Chondrocyte (in vitro differentiated cells): ENCODE measurements around the gene TMEM212. TPM values are rescaled to one million over a fixed set of nuclear protein-coding genes. Genes with fewer than 3 reads are reported as not detected.

Experiments used
- DNase-seq: peaks from one replicate; pipeline ENCODE4 v3.0.0; 2021; ENCODE audit warnings: mixed read lengths, low spot score
- H3K27ac Mint-ChIP-seq: one replicate; pipeline ENCODE4 v1.8.0; 2021; ENCODE audit warnings: mild to moderate bottlenecking, moderate library complexity, mixed read lengths; ENCODE audit not compliant: unreplicated experiment
- H3K27me3 Mint-ChIP-seq: 2 replicates; pipeline ENCODE4 v1.8.0; 2021; ENCODE audit warnings: low read depth, mixed read lengths
- H3K36me3 Mint-ChIP-seq: 2 replicates; pipeline ENCODE4 v1.8.0; 2021; ENCODE audit warnings: low read depth, mixed read lengths
- H3K4me1 Mint-ChIP-seq: 2 replicates; pipeline ENCODE4 v1.8.0; 2021; ENCODE audit warnings: low read depth, mild to moderate bottlenecking, mixed read lengths
- H3K4me3 Mint-ChIP-seq: one replicate; pipeline ENCODE4 v1.8.0; 2021; ENCODE audit warnings: mild to moderate bottlenecking, moderate library complexity, mixed read lengths; ENCODE audit not compliant: unreplicated experiment
- H3K9me3 Mint-ChIP-seq: 2 replicates; pipeline ENCODE4 v1.8.0; 2021; ENCODE audit warnings: low read depth, mixed read lengths
- total RNA-seq: library from RNA; stranded (reverse); gene quantifications from 3 replicates; pipeline ENCODE4 v1.2.1, GENCODE V29; 2021
- TF ChIP-seq, protein P1 (sequence below): fragments of 200-600 bp; sonication (generic); IDR thresholded peaks from 2 replicates; pipeline ENCODE4 v1.5.0; 2021; ENCODE audit warnings: antibody characterized with exemption, mild to moderate bottlenecking, moderate library complexity

The TMEM212 gene
- total RNA-seq, 1 donor from 2014 or later: not detected

DNA sequence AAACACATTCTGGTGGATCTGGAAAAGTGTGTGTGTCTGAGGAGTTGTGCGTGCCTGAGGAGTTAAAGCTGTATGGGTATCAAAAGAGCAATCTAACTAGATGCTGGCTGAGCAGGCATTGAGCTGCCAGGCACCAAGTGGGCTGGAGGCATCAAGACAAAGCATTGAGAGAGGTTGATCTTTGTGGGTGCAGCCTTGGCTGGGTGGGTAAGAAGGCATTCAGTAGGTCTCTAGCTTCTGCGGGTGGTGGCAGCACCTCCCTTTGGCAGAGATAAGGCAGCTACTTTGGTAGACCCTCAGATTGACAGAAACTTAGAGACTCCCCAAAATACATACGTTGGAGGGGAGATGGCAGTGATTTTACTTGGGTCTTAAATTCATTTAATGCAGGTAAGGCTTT lies 15.8 kb upstream of the TMEM212 start:
- no peaks in the 10 kb centered on the region for H3K27me3 Mint-ChIP-seq
- no peak overlapping the region for H3K4me3 Mint-ChIP-seq
- no peak overlapping the region for H3K27ac Mint-ChIP-seq
- DNase-seq: no peak
- no peaks in the 10 kb centered on the region for H3K9me3 Mint-ChIP-seq
- H3K36me3 Mint-ChIP-seq: no peaks in the 10 kb centered on the region
- H3K4me1 Mint-ChIP-seq: peaks cover 30% of the 10 kb centered on the region
- TF ChIP-seq, protein P1, sequence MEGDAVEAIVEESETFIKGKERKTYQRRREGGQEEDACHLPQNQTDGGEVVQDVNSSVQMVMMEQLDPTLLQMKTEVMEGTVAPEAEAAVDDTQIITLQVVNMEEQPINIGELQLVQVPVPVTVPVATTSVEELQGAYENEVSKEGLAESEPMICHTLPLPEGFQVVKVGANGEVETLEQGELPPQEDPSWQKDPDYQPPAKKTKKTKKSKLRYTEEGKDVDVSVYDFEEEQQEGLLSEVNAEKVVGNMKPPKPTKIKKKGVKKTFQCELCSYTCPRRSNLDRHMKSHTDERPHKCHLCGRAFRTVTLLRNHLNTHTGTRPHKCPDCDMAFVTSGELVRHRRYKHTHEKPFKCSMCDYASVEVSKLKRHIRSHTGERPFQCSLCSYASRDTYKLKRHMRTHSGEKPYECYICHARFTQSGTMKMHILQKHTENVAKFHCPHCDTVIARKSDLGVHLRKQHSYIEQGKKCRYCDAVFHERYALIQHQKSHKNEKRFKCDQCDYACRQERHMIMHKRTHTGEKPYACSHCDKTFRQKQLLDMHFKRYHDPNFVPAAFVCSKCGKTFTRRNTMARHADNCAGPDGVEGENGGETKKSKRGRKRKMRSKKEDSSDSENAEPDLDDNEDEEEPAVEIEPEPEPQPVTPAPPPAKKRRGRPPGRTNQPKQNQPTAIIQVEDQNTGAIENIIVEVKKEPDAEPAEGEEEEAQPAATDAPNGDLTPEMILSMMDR: no peak

DNA sequence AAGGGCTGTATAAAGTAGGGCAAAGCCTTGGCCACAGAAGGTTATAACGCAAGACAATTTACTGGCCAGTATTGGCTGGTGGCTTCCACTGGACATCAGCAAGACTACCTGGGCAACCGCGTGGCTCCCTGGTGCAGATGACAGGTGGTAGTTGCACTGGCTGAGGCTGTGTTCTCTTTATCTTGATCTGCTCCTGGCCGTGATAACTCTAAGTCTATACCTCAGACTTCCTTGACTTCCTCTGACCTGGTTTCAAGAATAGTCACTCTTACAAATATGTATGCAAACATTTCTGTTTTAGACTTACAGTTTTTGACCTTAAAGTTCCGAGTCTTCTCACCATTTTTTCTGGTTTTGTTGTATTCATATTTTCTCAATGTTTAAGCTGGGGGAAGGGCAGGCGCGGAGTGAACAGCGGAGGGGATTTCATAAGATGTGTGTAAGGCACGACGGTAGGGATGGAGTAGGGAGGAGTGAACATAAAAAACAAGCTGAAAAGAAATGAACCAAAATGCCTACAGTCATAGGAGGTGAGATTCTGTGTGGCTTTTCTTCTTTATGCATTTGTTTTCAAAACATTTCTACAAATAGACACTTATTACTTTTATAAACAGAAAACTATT lies 15.2 kb upstream of the TMEM212 start:
- Mint-ChIP-seq H3K36me3 (no peaks in the 10 kb centered on the region), H3K27me3 (no peaks in the 10 kb centered on the region), H3K27ac (no peak overlapping the region), H3K9me3 (no peaks in the 10 kb centered on the region), H3K4me1 (peaks cover 35% of the 10 kb centered on the region), H3K4me3 (no peak overlapping the region)
- TF ChIP-seq, protein P1: no peak
- DNase-seq: no peak

- Mint-ChIP-seq H3K27ac (no peak overlapping the region), H3K4me3 (no peak overlapping the region), H3K4me1 (peaks cover 47% of the 10 kb centered on the region), H3K9me3 (no peaks in the 10 kb centered on the region), H3K27me3 (no peaks in the 10 kb centered on the region), H3K36me3 (no peaks in the 10 kb centered on the region)
- TF ChIP-seq, protein P1: no peak
- no peak for DNase-seq
Observed at GRCh38 chr3:171828902-171829770, 14.0 kb upstream of the TMEM212 start.

- peak overlapping the region; percentile 63 for H3K27ac Mint-ChIP-seq
- no peak overlapping the region for H3K4me3 Mint-ChIP-seq
- no peaks in the 10 kb centered on the region for H3K9me3 Mint-ChIP-seq
- peak; percentile 91 for DNase-seq
- H3K4me1 Mint-ChIP-seq: peaks cover 55% of the 10 kb centered on the region
- H3K27me3 Mint-ChIP-seq: no peaks in the 10 kb centered on the region
- TF ChIP-seq, protein P1: peak; percentile 84
- no peaks in the 10 kb centered on the region for H3K36me3 Mint-ChIP-seq
Observed at GRCh38 chr3:171829841-171830517, 13.2 kb upstream of the TMEM212 start.

GRCh38 chr3:171830518-171830875 lies 12.7 kb upstream of the TMEM212 start:
- H3K27ac Mint-ChIP-seq: peak overlapping the region; percentile 63
- peaks cover 50% of the 10 kb centered on the region for H3K4me1 Mint-ChIP-seq
- H3K36me3 Mint-ChIP-seq: no peaks in the 10 kb centered on the region
- H3K9me3 Mint-ChIP-seq: no peaks in the 10 kb centered on the region
- no peaks in the 10 kb centered on the region for H3K27me3 Mint-ChIP-seq
- no peak overlapping the region for H3K4me3 Mint-ChIP-seq
- no peak for DNase-seq
- TF ChIP-seq, protein P1: no peak
